Upper lobe of right lung (tissue), 1 donor: ENCODE results near the gene PTPN5. TPM values are rescaled to one million over a fixed set of nuclear protein-coding genes. Genes with fewer than 3 reads are reported as not detected.

Source experiments
- ATAC-seq: fragments of 200-7000 bp; cut with Tn5 transposase; one replicate; pipeline ENCODE4 v1.9.1; 2020; ENCODE audit warnings: mild to moderate bottlenecking, moderate library complexity
- DNase-seq: peaks from one replicate; pipeline ENCODE4 v3.0.0-alpha.2; 2020
- H3K27ac ChIP-seq: fragments of 200-600 bp; one replicate; pipeline ENCODE4 v1.8.0; 2022
- H3K27me3 ChIP-seq: fragments of 200-600 bp; one replicate; pipeline ENCODE4 v1.8.0; 2022; ENCODE audit warnings: mild to moderate bottlenecking
- H3K36me3 ChIP-seq: fragments of 200-600 bp; one replicate; pipeline ENCODE4 v1.8.0; 2022
- H3K4me1 ChIP-seq: fragments of 200-600 bp; one replicate; pipeline ENCODE4 v1.8.0; 2022
- H3K4me3 ChIP-seq: fragments of 200-600 bp; one replicate; pipeline ENCODE4 v1.8.0; 2022; ENCODE audit warnings: mild to moderate bottlenecking
- H3K9me3 ChIP-seq: fragments of 200-600 bp; one replicate; pipeline ENCODE4 v1.8.0; 2022
- CTCF ChIP-seq: fragments of 200-600 bp; IDR thresholded peaks from one replicate; pipeline ENCODE4 v1.8.0; 2022; ENCODE audit warnings: antibody characterized with exemption
- intact Hi-C: fragments of 100-400 bp; cut with DNase I; formaldehyde crosslinking; loops from one replicate; pipeline ENCODE4 v1.11.0; 2022
- total RNA-seq: library from RNA; stranded (reverse); fragmentation: NEBNext Ultra II Directional; extraction: Animal tissue kit (Norgen Biotek cat#: 25700); gene quantifications from one replicate; pipeline ENCODE4 v1.2.1, GENCODE V29; 2021
- donor health status: DM: no; HTN: yes; CAD: no; lungs with severe emphysema.

PTPN5 gene
- total RNA-seq, 1 donor from 2014 or later: 0.81 TPM

- no peak for TF ChIP-seq CTCF
- peaks cover 5% of the 10 kb centered on the region for H3K27me3 ChIP-seq
- no peaks in the 10 kb centered on the region for H3K4me1 ChIP-seq
- ATAC-seq: peak; percentile 57
- no peaks in the 10 kb centered on the region for H3K36me3 ChIP-seq
- DNase-seq: no peak
- no peak overlapping the region for H3K27ac ChIP-seq
- intact Hi-C loops: no loop called here
- no peak overlapping the region for H3K4me3 ChIP-seq
- no peaks in the 10 kb centered on the region for H3K9me3 ChIP-seq
Observed at GRCh38 chr11:18768472-18768901, 23.1 kb downstream of the PTPN5 start.

- TF ChIP-seq CTCF: no peak
- H3K9me3 ChIP-seq: no peaks in the 10 kb centered on the region
- intact Hi-C loops: no loop called here
Observed at GRCh38 chr11:18766015-18766414, 25.6 kb downstream of the PTPN5 start.

GRCh38 chr11:18765554-18765953 is 26.0 kb downstream of the PTPN5 start:
- no peaks in the 10 kb centered on the region for H3K4me1 ChIP-seq
- H3K27me3 ChIP-seq: no peaks in the 10 kb centered on the region
- no peak for TF ChIP-seq CTCF
- no peak for DNase-seq
- no peak overlapping the region for H3K27ac ChIP-seq
- H3K36me3 ChIP-seq: no peaks in the 10 kb centered on the region
- H3K4me3 ChIP-seq: no peak overlapping the region
- intact Hi-C loops: no loop called here
- no peaks in the 10 kb centered on the region for H3K9me3 ChIP-seq
- no peak for ATAC-seq

More at GRCh38 chr11:18766015-18766414, 25.6 kb downstream of the PTPN5 start:
- Histone ChIP-seq H3K4me1 (no peaks in the 10 kb centered on the region), H3K36me3 (no peaks in the 10 kb centered on the region), H3K27me3 (peaks cover 1% of the 10 kb centered on the region), H3K27ac (no peak overlapping the region), H3K4me3 (no peak overlapping the region)
- DNase-seq: no peak
- ATAC-seq: no peak

GRCh38 chr11:18761741-18762140 is 29.9 kb downstream of the PTPN5 start:
- no peaks in the 10 kb centered on the region for H3K27me3 ChIP-seq
- ATAC-seq (peak; percentile 6), DNase-seq (no peak)
- TF ChIP-seq CTCF: no peak
- H3K36me3 ChIP-seq: no peaks in the 10 kb centered on the region
- intact Hi-C loops: no loop called here
- H3K4me3 ChIP-seq: no peak overlapping the region
- H3K27ac ChIP-seq: no peak overlapping the region
- H3K9me3 ChIP-seq: no peaks in the 10 kb centered on the region
- no peaks in the 10 kb centered on the region for H3K4me1 ChIP-seq

- no peaks in the 10 kb centered on the region for H3K36me3 ChIP-seq
- no peak overlapping the region for H3K27ac ChIP-seq
- H3K4me3 ChIP-seq: no peak overlapping the region
- no peaks in the 10 kb centered on the region for H3K4me1 ChIP-seq
- no peak for DNase-seq
- H3K27me3 ChIP-seq: no peaks in the 10 kb centered on the region
- no peak for TF ChIP-seq CTCF
- intact Hi-C loops: no loop called here
- H3K9me3 ChIP-seq: no peaks in the 10 kb centered on the region
- ATAC-seq: no peak
Observed at GRCh38 chr11:18761144-18761543, 30.5 kb downstream of the PTPN5 start.

GRCh38 chr11:18757811-18758210 is 33.8 kb downstream of the PTPN5 start:
- DNase-seq: no peak
- H3K4me1 ChIP-seq: no peaks in the 10 kb centered on the region
- intact Hi-C loops: no loop called here

More at GRCh38 chr11:18757811-18758210, 33.8 kb downstream of the PTPN5 start:
- ATAC-seq: no peak
- no peaks in the 10 kb centered on the region for H3K27me3 ChIP-seq
- no peak for TF ChIP-seq CTCF
- no peak overlapping the region for H3K27ac ChIP-seq
- H3K36me3 ChIP-seq: no peaks in the 10 kb centered on the region
- H3K9me3 ChIP-seq: no peaks in the 10 kb centered on the region
- no peak overlapping the region for H3K4me3 ChIP-seq
